Measurements from ENCODE around the gene ZP1. TPM values are rescaled to one million over a fixed set of nuclear protein-coding genes. Genes with fewer than 3 reads are reported as not detected.

ZP1 gene
- total and polyA plus RNA-seq, 4 donors: not detected

DNA sequence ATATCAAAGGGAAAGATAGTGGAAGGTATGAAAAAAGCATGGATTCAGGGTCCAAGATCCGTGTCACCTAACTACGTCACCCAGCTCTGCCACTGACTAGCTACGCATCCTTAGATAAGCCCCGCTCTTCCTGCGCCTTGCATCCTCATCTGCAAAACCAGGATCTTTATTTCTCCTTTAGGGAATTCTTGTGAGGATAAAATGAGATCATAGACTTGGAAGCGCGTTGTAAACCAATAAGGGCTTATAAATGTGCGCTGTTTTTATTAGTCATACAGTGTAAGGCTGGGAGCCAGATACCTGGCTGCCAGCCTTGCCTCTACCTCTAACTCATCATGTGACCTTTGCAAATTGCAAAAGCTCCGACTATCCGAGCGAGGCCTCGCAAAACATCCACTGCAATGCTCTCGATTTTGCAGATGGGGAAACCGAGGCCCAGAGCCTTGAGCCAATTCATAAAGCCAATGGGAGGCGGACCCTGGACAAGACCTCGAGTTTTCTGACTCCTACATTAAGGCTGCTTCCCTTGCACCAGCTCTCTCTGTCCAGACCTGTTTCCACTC, 38.3 kb downstream of the ZP1 start:
- no peak for DNase-seq (ENCODE audit: low spot score)
- Histone ChIP-seq H3K4me1 (ENCODE audit: control insufficient read depth in 4 of 4, insufficient read depth in 4 of 4, low read length in 3 of 4) (peaks cover 2 to 41% (median 25%) of the 10 kb centered on the region in 4 donors), H3K9ac (ENCODE audit: low read depth in 1 of 2, low read length in 2 of 2) (peak overlapping the region; percentile 46 to 97), H3K4me3 (ENCODE audit: low read depth in 1 of 3, low read length in 3 of 3) (peak overlapping the region; percentile 86 to 93 (median 91)), H3K36me3 (ENCODE audit: control insufficient read depth in 4 of 4, insufficient read depth in 3 of 4, low read depth in 1 of 4, low read length in 3 of 4) (peaks cover 0 to 24% (median 18%) of the 10 kb centered on the region in 4 donors), H3K27ac (ENCODE audit: low read depth in 1 of 2, low read length in 2 of 2) (peak overlapping the region; percentile 92 to 97), H3K9me3 (ENCODE audit: control insufficient read depth in 4 of 4, low read length in 3 of 4) (no peaks in the 10 kb centered on the region), H3K27me3 (ENCODE audit: control insufficient read depth in 4 of 4, insufficient read depth in 4 of 4, low read length in 3 of 4) (no peaks in the 10 kb centered on the region)
- 10% methylated on average over 16 of the region's 16 CpGs for WGBS
- TF ChIP-seq GABPA (IDR thresholded peaks at IDR 0.05 in 1 of 2, conservative IDR thresholded peaks at IDR 0.05 in 1 of 2) (no peak), RAD21 (IDR thresholded peaks at IDR 0.05) (no peak), REST (IDR thresholded peaks at IDR 0.05) (no peak), EGR1 (IDR thresholded peaks at IDR 0.05; ENCODE audit: low read depth in 2 of 2) (no peak), JUND (IDR thresholded peaks at IDR 0.05) (no peak), TAF1 (conservative IDR thresholded peaks at IDR 0.05) (no peak), SP1 (IDR thresholded peaks at IDR 0.05) (no peak), NR2F2 (IDR thresholded peaks at IDR 0.05) (no peak), RXRA (IDR thresholded peaks at IDR 0.05) (no peak), HNF4G (IDR thresholded peaks at IDR 0.05) (no peak), FOXA2 (IDR thresholded peaks at IDR 0.05) (no peak), HNF4A (conservative IDR thresholded peaks at IDR 0.05) (no peak), ZBTB33 (IDR thresholded peaks at IDR 0.05) (no peak), FOXA1 (IDR thresholded peaks at IDR 0.05) (no peak), YY1 (IDR thresholded peaks at IDR 0.05) (no peak)
- TF ChIP-seq, protein P1, sequence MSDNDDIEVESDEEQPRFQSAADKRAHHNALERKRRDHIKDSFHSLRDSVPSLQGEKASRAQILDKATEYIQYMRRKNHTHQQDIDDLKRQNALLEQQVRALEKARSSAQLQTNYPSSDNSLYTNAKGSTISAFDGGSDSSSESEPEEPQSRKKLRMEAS (IDR thresholded peaks at IDR 0.05): no peak
- TF ChIP-seq, protein P2, sequence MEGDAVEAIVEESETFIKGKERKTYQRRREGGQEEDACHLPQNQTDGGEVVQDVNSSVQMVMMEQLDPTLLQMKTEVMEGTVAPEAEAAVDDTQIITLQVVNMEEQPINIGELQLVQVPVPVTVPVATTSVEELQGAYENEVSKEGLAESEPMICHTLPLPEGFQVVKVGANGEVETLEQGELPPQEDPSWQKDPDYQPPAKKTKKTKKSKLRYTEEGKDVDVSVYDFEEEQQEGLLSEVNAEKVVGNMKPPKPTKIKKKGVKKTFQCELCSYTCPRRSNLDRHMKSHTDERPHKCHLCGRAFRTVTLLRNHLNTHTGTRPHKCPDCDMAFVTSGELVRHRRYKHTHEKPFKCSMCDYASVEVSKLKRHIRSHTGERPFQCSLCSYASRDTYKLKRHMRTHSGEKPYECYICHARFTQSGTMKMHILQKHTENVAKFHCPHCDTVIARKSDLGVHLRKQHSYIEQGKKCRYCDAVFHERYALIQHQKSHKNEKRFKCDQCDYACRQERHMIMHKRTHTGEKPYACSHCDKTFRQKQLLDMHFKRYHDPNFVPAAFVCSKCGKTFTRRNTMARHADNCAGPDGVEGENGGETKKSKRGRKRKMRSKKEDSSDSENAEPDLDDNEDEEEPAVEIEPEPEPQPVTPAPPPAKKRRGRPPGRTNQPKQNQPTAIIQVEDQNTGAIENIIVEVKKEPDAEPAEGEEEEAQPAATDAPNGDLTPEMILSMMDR (IDR thresholded peaks at IDR 0.05; ENCODE audit: low read depth, low read length, missing input control): no peak
- TF ChIP-seq, protein P3, sequence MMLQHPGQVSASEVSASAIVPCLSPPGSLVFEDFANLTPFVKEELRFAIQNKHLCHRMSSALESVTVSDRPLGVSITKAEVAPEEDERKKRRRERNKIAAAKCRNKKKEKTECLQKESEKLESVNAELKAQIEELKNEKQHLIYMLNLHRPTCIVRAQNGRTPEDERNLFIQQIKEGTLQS (IDR thresholded peaks at IDR 0.05): no peak

All from liver (tissue), 9 donors.